ENCODE results near the gene PGAP2.

DNA sequence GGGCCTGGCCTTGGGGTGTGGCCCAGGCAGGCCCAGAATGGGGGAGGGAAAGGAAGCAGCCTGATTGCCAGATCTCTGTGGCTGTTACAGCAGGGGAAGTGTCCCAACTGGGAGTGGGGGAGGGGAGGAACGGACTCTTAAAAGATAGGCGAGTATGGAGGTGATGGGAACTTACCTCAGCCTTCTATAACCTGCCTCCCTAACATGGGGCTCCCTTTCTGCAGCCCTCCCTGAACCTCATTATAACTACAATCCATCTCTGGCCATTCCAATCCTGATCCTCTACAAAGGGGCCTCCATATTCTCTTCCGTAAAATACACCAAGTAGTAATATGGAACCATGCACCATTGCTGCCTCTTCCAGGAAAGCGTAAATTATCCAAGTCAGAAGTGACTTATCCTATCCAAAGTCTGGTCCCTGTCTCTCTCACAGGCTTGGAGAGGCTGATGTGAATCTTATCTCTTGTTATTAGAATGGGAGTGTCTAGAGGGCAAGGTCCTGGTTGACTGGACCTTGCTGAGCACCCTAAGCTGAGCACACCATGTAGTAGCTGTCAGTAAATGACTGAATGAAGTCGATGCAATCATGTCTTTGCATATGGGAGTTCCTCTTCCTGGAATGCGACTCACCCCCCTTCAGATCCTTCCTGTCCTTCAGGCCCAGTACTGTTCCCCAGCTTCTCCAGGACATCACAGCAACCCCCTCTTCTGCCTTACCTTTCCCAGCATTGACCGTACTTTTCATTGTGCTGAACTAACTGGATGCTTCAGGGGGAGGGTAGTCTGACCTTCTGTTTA is 26.5 kb downstream of the PGAP2 start:
- TF ChIP-seq POLR2A (IDR thresholded peaks at IDR 0.05; ENCODE audit: low read length) = no peak
- TF ChIP-seq, protein P1, sequence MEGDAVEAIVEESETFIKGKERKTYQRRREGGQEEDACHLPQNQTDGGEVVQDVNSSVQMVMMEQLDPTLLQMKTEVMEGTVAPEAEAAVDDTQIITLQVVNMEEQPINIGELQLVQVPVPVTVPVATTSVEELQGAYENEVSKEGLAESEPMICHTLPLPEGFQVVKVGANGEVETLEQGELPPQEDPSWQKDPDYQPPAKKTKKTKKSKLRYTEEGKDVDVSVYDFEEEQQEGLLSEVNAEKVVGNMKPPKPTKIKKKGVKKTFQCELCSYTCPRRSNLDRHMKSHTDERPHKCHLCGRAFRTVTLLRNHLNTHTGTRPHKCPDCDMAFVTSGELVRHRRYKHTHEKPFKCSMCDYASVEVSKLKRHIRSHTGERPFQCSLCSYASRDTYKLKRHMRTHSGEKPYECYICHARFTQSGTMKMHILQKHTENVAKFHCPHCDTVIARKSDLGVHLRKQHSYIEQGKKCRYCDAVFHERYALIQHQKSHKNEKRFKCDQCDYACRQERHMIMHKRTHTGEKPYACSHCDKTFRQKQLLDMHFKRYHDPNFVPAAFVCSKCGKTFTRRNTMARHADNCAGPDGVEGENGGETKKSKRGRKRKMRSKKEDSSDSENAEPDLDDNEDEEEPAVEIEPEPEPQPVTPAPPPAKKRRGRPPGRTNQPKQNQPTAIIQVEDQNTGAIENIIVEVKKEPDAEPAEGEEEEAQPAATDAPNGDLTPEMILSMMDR (IDR thresholded peaks at IDR 0.05) = no peak

Data from A549 (cell line).